Kidney (tissue), 14 donors: ENCODE data around the gene CRB3. TPM values are rescaled to one million over a fixed set of nuclear protein-coding genes. Genes with fewer than 3 reads are reported as not detected.

Source experiments
- DNase-seq, 5 donors: peaks; one replicate each; pipeline ENCODE4 v3.0.0-alpha.2; 2013 to 2020
- FAIRE-seq: peaks from 2 replicates; lab custom pipeline; 2012; peaks lifted over from hg19 to GRCh38; lab: Jason Lieb, UNC
- H3K27ac ChIP-seq, 2 donors: one replicate each; pipeline ENCODE4 v1.7.0; 2013; ENCODE audit warnings: low read depth in 2 of 2, low read length in 2 of 2, inconsistent platforms in 1 of 2
- H3K27me3 ChIP-seq: one replicate; pipeline ENCODE4 v1.7.1; 2013; ENCODE audit warnings: low read length, inconsistent platforms; ENCODE audit not compliant: control insufficient read depth, insufficient read depth
- H3K36me3 ChIP-seq, 3 donors: one replicate each; pipeline versions ENCODE4 v1.7.0 to v1.7.1; 2013; ENCODE audit warnings: low read length in 3 of 3, control low read depth in 1 of 3, inconsistent platforms in 1 of 3; ENCODE audit not compliant: insufficient read depth in 3 of 3, control insufficient read depth in 2 of 3
- H3K4me1 ChIP-seq, 3 donors: one replicate each; pipeline versions ENCODE4 v1.7.0 to v1.7.1; 2013; ENCODE audit warnings: low read length in 3 of 3, inconsistent platforms in 1 of 3, low read depth in 1 of 3; ENCODE audit not compliant: control insufficient read depth in 2 of 3, insufficient read depth in 2 of 3
- H3K4me3 ChIP-seq, 3 donors: one replicate each; pipeline versions ENCODE4 v1.7.0 to v1.8.1; 2013; ENCODE audit warnings: low read length in 3 of 3, control low read depth in 1 of 3, inconsistent platforms in 1 of 3
- H3K9ac ChIP-seq, 3 donors: one replicate each; pipeline versions ENCODE4 v1.7.0 to v1.7.1; 2013; ENCODE audit warnings: low read length in 3 of 3, control low read depth in 1 of 3, inconsistent platforms in 1 of 3
- H3K9me3 ChIP-seq, 3 donors: one replicate each; pipeline versions ENCODE4 v1.7.0 to v1.7.1; 2013; ENCODE audit warnings: low read length in 3 of 3, control low read depth in 1 of 3, inconsistent platforms in 1 of 3; ENCODE audit not compliant: control insufficient read depth in 2 of 3, insufficient read depth in 1 of 3
- CTCF ChIP-seq: IDR thresholded peaks from 3 replicates; pipeline ENCODE4 v1.5.1; 2012; ENCODE audit warnings: mild to moderate bottlenecking, moderate library complexity, borderline replicate concordance; ENCODE audit not compliant: insufficient read depth; ENCODE audit errors: extremely low read depth
- intact Hi-C: fragments of 100-400 bp; cut with DNase I; formaldehyde crosslinking; loops from one replicate; pipeline ENCODE4 v1.11.1; 2022
- polyA plus RNA-seq: library from polyadenylated mRNA; stranded (reverse); fragments of 350-450 nt; fragmentation: Illumina TruSeq; extraction: RNeasy Lipid Tissue Mini Kit (QIAGEN cat#74804); gene quantifications from one replicate; pipeline ENCODE4 v1.2.3, GENCODE V29; 2014; ENCODE audit warnings: low read depth, low replicate concordance; ENCODE audit not compliant: insufficient read depth
- total RNA-seq: library from RNA; stranded (reverse); fragmentation: NEBNext Ultra II Directional; extraction: Animal tissue kit (Norgen Biotek cat#: 25700); gene quantifications from one replicate; pipeline ENCODE4 v1.2.1, GENCODE V29; 2021
- donor health status: control.
- donor health status: control.
- donor health status: control.
- donor health status: control.
- donor health status: control.
- donor health status: DM: yes; HTN: yes; CAD: no.
- donor health status: Normal renal cell carcinoma (clear cell type).

The CRB3 gene
- total and polyA plus RNA-seq, 2 donors from 2014 or later, result 51.9 to 58.2 TPM

DNA sequence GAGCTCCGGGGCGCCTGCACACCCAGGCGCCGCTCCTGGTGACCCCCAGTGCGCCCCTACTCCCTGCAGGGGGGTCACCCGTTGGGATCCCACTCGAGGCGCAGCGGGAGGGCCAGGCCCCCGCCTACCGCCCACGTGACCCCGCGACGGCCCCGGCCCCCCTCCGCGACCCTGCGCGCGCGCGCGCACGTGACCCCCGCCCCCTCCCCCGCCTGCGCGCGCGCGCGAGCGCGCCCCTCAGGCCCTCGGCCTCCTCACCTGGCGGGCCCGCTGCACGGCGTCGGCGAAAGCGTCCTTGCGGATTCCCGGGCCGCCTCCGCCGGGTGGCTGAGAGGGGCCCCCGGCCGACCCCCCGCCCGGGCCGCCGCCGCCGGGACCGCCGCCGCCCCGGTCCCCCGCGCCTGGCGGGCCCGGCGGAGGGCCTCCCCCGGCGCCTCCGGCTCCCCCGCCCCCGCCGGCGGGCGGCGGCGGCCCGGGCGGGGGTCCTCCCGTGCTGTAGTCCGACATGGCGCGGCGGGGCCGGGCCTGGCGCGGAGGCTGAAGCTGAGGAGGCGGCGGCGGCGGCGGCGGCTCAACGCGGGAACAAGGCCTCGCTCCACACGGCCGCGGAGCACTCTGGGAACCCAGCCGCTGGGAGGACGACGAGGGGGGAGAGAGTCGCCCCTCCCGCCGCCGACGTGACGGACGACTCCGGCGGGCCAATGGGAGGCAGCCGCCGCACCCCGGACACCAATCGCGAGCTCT is 39.7 kb upstream of the CRB3 start, which contains the start of gene KHSRP:
TSS of gene KHSRP (minus strand) at position 617 of the 744 bp plus-strand sequence. CDS start at position 507, 110 bp downstream.
- H3K4me3 ChIP-seq, result peak within 1 kb of the TSS; percentile 68 to 93 (median 89)
- H3K27ac ChIP-seq, result peak within 1 kb of the TSS; percentile 71 to 73
- no peaks in the 10 kb centered on the region for H3K27me3 ChIP-seq
- no peak for TF ChIP-seq CTCF
- FAIRE-seq, result no peak
- H3K36me3 ChIP-seq, result peaks cover 5 to 27% (median 12%) of the 10 kb centered on the region in 3 donors
- H3K4me1 ChIP-seq, result peaks cover 0 to 23% (median 9%) of the 10 kb centered on the region in 3 donors
- intact Hi-C loops, result no loop called here
- H3K9ac ChIP-seq, result peak within 1 kb of the TSS; percentile 75 to 93 (median 86)
- peak in 1 of 5 donors; percentile 27 for DNase-seq
- no peaks in the 10 kb centered on the region for H3K9me3 ChIP-seq

- Histone ChIP-seq H3K27me3 (no peaks in the 10 kb centered on the region), H3K9me3 (no peaks in the 10 kb centered on the region), H3K4me1 (peaks cover 0 to 23% (median 9%) of the 10 kb centered on the region in 3 donors), H3K4me3 (peak overlapping the region in 2 of 3 donors; percentile 9 to 55), H3K9ac (no peak overlapping the region), H3K36me3 (peaks cover 5 to 20% (median 5%) of the 10 kb centered on the region in 3 donors), H3K27ac (peak overlapping the region; percentile 67 to 73)
- intact Hi-C loops, result no loop called here
- DNase-seq, result peak; percentile 100
- peak; percentile 99 for FAIRE-seq
- no peak for TF ChIP-seq CTCF
These were observed 38.9 kb upstream of the CRB3 start for GRCh38 chr19:6424939-6425731.

DNA sequence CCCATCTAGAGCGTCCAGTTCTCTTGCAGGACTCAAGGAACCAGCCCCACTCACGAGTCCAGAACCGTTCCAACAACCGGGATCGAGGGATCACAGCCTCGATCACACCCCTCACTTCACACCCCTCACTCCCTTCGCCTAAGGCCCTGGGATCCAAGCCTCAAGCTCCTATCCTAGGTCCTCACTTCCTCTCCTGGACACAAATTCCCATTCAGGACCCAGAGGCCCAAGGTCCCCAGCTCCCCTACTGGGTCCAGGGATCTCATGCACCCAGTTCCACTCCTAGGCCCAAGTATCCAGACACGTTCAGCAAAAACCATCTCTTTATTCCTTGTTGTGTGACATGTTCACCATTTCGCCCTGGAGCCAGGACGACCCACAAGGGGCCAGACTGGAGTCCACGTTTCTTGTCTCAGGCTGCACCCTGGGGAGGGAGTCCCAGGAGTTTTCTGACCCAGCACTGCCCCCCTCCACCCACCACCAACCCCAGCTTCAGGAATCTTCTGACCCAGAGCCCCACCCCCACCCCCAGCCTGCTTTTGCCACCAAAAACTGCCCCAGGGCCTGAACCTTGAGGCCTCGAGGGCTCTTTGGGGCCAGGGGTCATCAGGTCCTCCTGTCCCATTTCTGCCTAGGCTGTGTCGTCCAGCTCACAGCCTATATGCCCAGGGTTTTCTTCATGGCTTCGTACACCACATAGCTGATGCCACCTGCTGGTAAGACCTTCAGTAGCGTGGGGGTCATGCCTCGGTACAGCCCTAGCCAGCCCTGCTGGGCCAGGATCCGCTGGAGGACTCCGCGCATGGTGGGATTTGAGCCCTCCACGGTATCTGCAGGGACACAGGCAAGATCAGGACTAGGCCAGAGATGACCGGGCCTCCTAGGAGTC is 38.1 kb upstream of the CRB3 start:
- Histone ChIP-seq H3K4me3 (peak overlapping the region in 2 of 3 donors; percentile 9 to 55), H3K36me3 (peaks cover 0 to 12% (median under 1%) of the 10 kb centered on the region in 3 donors), H3K27me3 (no peaks in the 10 kb centered on the region), H3K9me3 (no peaks in the 10 kb centered on the region), H3K27ac (peak overlapping the region; percentile 67 to 73), H3K9ac (no peak overlapping the region), H3K4me1 (peaks cover 0 to 23% (median 9%) of the 10 kb centered on the region in 3 donors)
- no peak for TF ChIP-seq CTCF
- intact Hi-C loops, result no loop called here
- FAIRE-seq, result no peak
- peak in 2 of 5 donors; percentile 27 to 76 for DNase-seq
